Osteocyte (in vitro differentiated cells): ENCODE results near the gene CDKN2B. TPM values are rescaled to one million over a fixed set of nuclear protein-coding genes. Genes with fewer than 3 reads are reported as not detected.
A peak's percentile ranks its signal among the peaks of the same experiment; 100 is the strongest.

Source experiments
- DNase-seq: peaks from one replicate; pipeline ENCODE4 v3.0.0; 2021; ENCODE audit warnings: mixed read lengths; ENCODE audit not compliant: unreplicated experiment; ENCODE audit errors: extremely low spot score
- H3K27ac Mint-ChIP-seq: one replicate; pipeline ENCODE4 v1.8.0; 2021; ENCODE audit warnings: mild to moderate bottlenecking, mixed read lengths; ENCODE audit not compliant: unreplicated experiment
- H3K27me3 Mint-ChIP-seq: one replicate; pipeline ENCODE4 v1.8.0; 2021; ENCODE audit warnings: mixed read lengths; ENCODE audit not compliant: unreplicated experiment
- H3K36me3 Mint-ChIP-seq: one replicate; pipeline ENCODE4 v1.8.0; 2021; ENCODE audit warnings: mixed read lengths; ENCODE audit not compliant: unreplicated experiment
- H3K4me1 Mint-ChIP-seq: one replicate; pipeline ENCODE4 v1.8.0; 2021; ENCODE audit warnings: mixed read lengths; ENCODE audit not compliant: unreplicated experiment
- H3K4me3 Mint-ChIP-seq: one replicate; pipeline ENCODE4 v1.8.0; 2021; ENCODE audit warnings: mild to moderate bottlenecking, moderate library complexity, mixed read lengths; ENCODE audit not compliant: unreplicated experiment
- H3K9me3 Mint-ChIP-seq: one replicate; pipeline ENCODE4 v1.8.0; 2021; ENCODE audit warnings: mixed read lengths; ENCODE audit not compliant: unreplicated experiment
- total RNA-seq: library from RNA; stranded (reverse); gene quantifications from 2 replicates; pipeline ENCODE4 v1.2.1, GENCODE V29; 2021
- TF ChIP-seq, protein P1 (sequence below): fragments of 200-600 bp; sonication (generic); IDR thresholded peaks from 2 replicates; pipeline ENCODE4 v1.5.0; 2021; ENCODE audit warnings: antibody characterized with exemption, mild to moderate bottlenecking, moderate library complexity

Gene CDKN2B
- total RNA-seq, 1 donor from 2014 or later = 22.9 TPM

DNA sequence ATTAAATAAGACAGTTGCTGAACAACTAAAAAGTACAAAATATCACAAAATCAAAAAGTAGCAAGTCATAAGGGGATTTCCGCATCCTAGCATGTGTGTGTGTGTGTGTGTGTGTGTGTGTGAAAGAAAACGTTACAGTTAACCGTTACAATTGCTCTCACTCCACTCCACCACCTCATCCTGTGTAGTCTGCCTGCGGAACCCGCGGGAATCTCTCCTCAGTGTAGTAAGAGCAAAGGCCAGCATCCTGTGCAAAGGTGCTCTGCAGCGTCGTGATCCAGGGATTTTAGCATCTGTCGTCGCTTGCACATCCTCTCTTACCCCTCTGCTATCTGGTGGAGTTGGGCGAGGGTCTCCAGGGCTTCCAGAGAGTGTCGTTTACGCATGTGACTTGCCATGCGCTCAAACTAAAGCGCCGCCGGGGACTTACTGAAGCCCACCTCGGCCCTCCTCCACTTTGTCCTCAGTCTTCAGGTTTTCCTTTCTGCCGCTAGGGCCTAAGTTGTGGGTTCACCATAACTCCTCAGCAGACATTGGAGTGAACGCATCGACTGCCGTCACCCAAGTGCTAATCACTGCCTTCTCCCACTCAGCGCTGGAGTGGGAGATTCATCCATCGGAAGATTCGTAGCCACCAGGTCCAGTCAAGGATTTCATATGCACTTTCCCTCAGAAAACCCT is 3.9 kb downstream of the CDKN2B start:
- peaks cover 20% of the 10 kb centered on the region for H3K36me3 Mint-ChIP-seq
- peak overlapping the region; percentile 52 for H3K4me3 Mint-ChIP-seq
- DNase-seq = no peak
- TF ChIP-seq, protein P1, sequence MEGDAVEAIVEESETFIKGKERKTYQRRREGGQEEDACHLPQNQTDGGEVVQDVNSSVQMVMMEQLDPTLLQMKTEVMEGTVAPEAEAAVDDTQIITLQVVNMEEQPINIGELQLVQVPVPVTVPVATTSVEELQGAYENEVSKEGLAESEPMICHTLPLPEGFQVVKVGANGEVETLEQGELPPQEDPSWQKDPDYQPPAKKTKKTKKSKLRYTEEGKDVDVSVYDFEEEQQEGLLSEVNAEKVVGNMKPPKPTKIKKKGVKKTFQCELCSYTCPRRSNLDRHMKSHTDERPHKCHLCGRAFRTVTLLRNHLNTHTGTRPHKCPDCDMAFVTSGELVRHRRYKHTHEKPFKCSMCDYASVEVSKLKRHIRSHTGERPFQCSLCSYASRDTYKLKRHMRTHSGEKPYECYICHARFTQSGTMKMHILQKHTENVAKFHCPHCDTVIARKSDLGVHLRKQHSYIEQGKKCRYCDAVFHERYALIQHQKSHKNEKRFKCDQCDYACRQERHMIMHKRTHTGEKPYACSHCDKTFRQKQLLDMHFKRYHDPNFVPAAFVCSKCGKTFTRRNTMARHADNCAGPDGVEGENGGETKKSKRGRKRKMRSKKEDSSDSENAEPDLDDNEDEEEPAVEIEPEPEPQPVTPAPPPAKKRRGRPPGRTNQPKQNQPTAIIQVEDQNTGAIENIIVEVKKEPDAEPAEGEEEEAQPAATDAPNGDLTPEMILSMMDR = no peak
- no peaks in the 10 kb centered on the region for H3K9me3 Mint-ChIP-seq
- peaks cover 3% of the 10 kb centered on the region for H3K27me3 Mint-ChIP-seq
- peaks cover 38% of the 10 kb centered on the region for H3K4me1 Mint-ChIP-seq
- peak overlapping the region; percentile 32 for H3K27ac Mint-ChIP-seq

- H3K9me3 Mint-ChIP-seq = no peaks in the 10 kb centered on the region
- no peak overlapping the region for H3K27ac Mint-ChIP-seq
- no peak for DNase-seq
- peaks cover 3% of the 10 kb centered on the region for H3K27me3 Mint-ChIP-seq
- TF ChIP-seq, protein P1 = no peak
- peaks cover 26% of the 10 kb centered on the region for H3K4me1 Mint-ChIP-seq
- H3K36me3 Mint-ChIP-seq = peaks cover 20% of the 10 kb centered on the region
- no peak overlapping the region for H3K4me3 Mint-ChIP-seq
These were observed 7.1 kb downstream of the CDKN2B start for GRCh38 chr9:22002038-22002437.

DNA sequence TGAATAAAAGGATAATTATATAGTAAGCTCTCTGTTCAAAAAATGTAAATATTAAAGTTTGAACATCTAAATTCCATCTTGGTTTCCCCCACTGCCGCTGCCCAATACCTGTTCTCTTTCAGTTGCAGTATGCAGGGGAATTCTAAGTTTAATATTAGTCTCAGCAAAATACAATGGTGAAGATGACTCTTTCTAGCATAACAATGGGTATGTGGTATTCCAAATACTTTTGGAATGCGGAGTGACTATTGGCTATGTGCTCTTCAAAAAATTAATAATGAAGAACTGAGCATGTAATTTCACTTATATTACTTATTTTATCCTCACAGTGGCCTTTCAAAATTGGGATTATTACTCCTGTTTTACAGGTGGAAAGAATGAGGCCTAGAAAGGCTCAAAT is 11.1 kb downstream of the CDKN2B start:
- no peaks in the 10 kb centered on the region for H3K9me3 Mint-ChIP-seq
- H3K4me3 Mint-ChIP-seq = no peak overlapping the region
- TF ChIP-seq, protein P1 = no peak
- no peaks in the 10 kb centered on the region for H3K27me3 Mint-ChIP-seq
- H3K4me1 Mint-ChIP-seq = peaks cover 23% of the 10 kb centered on the region
- H3K36me3 Mint-ChIP-seq = peaks cover 2% of the 10 kb centered on the region
- no peak overlapping the region for H3K27ac Mint-ChIP-seq
- DNase-seq = no peak

DNA sequence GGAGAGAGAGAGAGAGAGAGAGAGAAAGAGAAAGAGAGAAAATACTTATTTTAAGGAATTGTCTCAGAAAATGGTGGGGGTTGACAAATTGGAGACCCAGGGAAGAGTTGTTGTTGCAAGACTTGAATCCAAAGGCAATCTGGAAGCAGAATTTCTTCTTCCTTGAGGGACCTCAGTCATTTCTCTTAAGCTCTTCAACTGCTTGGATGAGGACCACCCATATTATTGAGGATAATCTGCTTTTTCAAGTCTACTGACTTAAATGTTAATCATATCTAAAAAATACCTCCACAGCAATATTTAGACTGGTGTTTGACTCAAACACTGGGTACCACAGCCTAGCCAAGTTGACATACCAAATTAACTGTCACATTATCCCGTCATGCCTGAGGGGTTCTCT is 11.6 kb downstream of the CDKN2B start:
- H3K27me3 Mint-ChIP-seq = no peaks in the 10 kb centered on the region
- no peak overlapping the region for H3K4me3 Mint-ChIP-seq

DNA sequence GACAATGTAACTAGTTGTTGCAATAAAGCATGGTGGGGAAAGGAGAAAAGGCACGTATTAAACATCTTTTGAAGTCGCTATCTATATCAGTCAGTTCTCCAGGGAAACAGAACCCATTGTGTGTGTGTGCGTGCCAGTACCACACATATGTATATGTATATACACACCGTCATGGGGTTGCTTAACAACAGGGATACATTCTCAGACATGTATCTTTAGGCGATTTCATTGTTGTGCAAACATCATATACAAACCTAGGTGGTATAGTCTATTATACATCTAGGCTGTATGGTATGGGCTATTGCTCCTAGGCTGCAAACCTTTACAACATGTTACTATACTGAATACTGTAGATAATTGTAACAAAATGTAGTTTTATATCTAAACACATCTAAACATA is 12.2 kb downstream of the CDKN2B start:
- TF ChIP-seq, protein P1 = no peak
- peaks cover 25% of the 10 kb centered on the region for H3K4me1 Mint-ChIP-seq
- H3K27me3 Mint-ChIP-seq = no peaks in the 10 kb centered on the region
- H3K27ac Mint-ChIP-seq = no peak overlapping the region
- no peaks in the 10 kb centered on the region for H3K9me3 Mint-ChIP-seq
- DNase-seq = no peak
- no peaks in the 10 kb centered on the region for H3K36me3 Mint-ChIP-seq
- H3K4me3 Mint-ChIP-seq = peak overlapping the region; percentile 89

More for the DNA sequence above, 11.6 kb downstream of the CDKN2B start:
- peaks cover 25% of the 10 kb centered on the region for H3K4me1 Mint-ChIP-seq
- no peaks in the 10 kb centered on the region for H3K9me3 Mint-ChIP-seq
- peaks cover 2% of the 10 kb centered on the region for H3K36me3 Mint-ChIP-seq
- TF ChIP-seq, protein P1 = no peak
- no peak for DNase-seq
- H3K27ac Mint-ChIP-seq = no peak overlapping the region
